Upper lobe of left lung (tissue), 6 donors: ENCODE data around the gene PTPRN2. TPM values are rescaled to one million over a fixed set of nuclear protein-coding genes. Genes with fewer than 3 reads are reported as not detected.

Source experiments
- ATAC-seq, 2 donors: fragments of 200-7000 bp; cut with Tn5 transposase; one replicate each; pipeline ENCODE4 v1.9.1; 2022; ENCODE audit warnings: mild to moderate bottlenecking in 2 of 2, moderate library complexity in 2 of 2; ENCODE audit not compliant: low FRiP score in 2 of 2
- DNase-seq, 2 donors: peaks; one replicate each; pipeline ENCODE4 v3.0.0-alpha.2; 2019 to 2020
- H3K27ac ChIP-seq, 4 donors: fragments of 200-600 bp; sonication (generic); one replicate each; pipeline ENCODE4 v1.5.1; 2016 to 2019
- H3K27me3 ChIP-seq, 4 donors: fragments of 200-600 bp; sonication (generic); one replicate each; pipeline ENCODE4 v1.5.1; 2017 to 2019
- H3K36me3 ChIP-seq, 4 donors: fragments of 200-600 bp; sonication (generic); one replicate each; pipeline ENCODE4 v1.5.1; 2016 to 2019
- H3K4me1 ChIP-seq, 4 donors: fragments of 200-600 bp; sonication (generic); one replicate each; pipeline ENCODE4 v1.5.1; 2018 to 2019
- H3K4me3 ChIP-seq, 4 donors: fragments of 200-600 bp; sonication (generic); one replicate each; pipeline ENCODE4 v1.5.1; 2017 to 2019; ENCODE audit warnings: mild to moderate bottlenecking in 2 of 4, moderate library complexity in 1 of 4
- H3K9me3 ChIP-seq, 4 donors: fragments of 200-600 bp; sonication (generic); one replicate each; pipeline ENCODE4 v1.5.1; 2018 to 2019
- CTCF ChIP-seq, 6 experiments: fragments of 450-650 bp in 4 of 6; fragments of 200-600 bp in 2 of 6; sonication (generic) in 2 of 6; IDR thresholded peaks; one replicate each; pipeline ENCODE4 v1.5.1; 2016 to 2019; ENCODE audit warnings: antibody characterized with exemption in 6 of 6
- EP300 ChIP-seq, 4 donors: sonication (generic); formaldehyde crosslinking; IDR thresholded peaks; one replicate each; pipeline ENCODE4 v1.5.1; 2017; ENCODE audit warnings: antibody characterized with exemption in 4 of 4, control low read depth in 2 of 4
- POLR2A ChIP-seq, 4 donors: fragments of 450-650 bp; IDR thresholded peaks; one replicate each; pipeline ENCODE4 v1.5.1; 2016 to 2017; ENCODE audit warnings: antibody characterized with exemption in 4 of 4, mild to moderate bottlenecking in 2 of 4
- POLR2AphosphoS5 ChIP-seq, 2 donors: sonication (generic); formaldehyde crosslinking; IDR thresholded peaks; one replicate each; pipeline ENCODE4 v1.5.1; 2017; ENCODE audit warnings: antibody characterized with exemption in 2 of 2
- WGBS, 2 donors: methylation state at CpG; one replicate each; pipeline ENCODE4 v1.1.5; 2017 to 2018; 5-methylcytosine and 5-hydroxymethylcytosine counted together
- total RNA-seq, 6 donors: library from RNA; depleted of rRNA in 4 of 6; stranded (reverse); fragments of >200 nt in 4 of 6; gene quantifications; one replicate each; pipeline versions ENCODE4 v1.1.0 to v1.2.1, GENCODE V29; 2016 to 2021
- donor health status: DM: no; HTN: no; CAD: no; lungs with moderate emphysema.
- donor health status: DM: no; HTN: yes; CAD: no; lungs with severe emphysema.

The PTPRN2 gene
- total RNA-seq, 6 donors from 2014 or later, result 3.3 to 7.9 (median 5.2) TPM

DNA sequence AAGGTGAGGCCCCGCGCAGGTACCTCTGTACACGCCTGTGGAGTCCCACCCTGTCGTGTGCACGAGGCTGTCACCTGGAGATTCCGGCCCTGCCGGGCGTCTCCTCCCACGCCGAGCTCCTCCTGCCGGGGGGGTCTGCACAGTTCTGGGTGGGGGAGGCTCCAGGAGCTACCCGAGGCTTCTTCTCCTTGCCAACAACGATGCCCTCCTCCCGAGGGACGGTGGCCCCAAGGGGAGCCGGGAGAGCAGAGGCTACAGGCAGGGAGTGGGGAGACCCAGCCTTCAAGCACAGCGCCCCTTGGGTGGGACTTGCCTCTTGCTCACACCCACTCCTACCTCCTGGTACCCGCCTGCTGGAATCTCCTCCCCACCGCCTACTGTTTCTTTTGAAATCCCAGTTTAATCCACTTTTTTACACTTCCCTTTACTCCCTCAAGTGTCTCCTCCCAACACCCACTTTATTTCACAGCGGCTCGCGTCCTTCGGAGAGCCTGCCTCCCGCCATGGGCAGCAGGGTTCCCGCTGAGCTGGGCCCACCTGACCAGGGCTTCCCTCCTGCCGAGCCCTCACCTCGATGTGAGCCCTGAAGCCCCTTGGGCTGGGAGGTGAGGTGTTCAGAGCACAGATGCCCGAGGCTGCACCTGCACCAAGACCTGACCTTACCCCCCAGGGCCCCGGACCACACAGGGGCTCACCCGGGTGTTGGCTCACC, 912.8 kb downstream of the PTPRN2 start:
- 82 to 83% methylated on average over 28 to 30 of the region's 30 CpGs for WGBS, 2 donors
- Histone ChIP-seq H3K36me3 (no peaks in the 10 kb centered on the region), H3K27me3 (no peaks in the 10 kb centered on the region), H3K9me3 (no peaks in the 10 kb centered on the region), H3K27ac (no peak overlapping the region), H3K4me1 (no peaks in the 10 kb centered on the region), H3K4me3 (no peak overlapping the region)
- TF ChIP-seq POLR2AphosphoS5 (IDR thresholded peaks at IDR 0.05) (no peak), POLR2A (IDR thresholded peaks at IDR 0.05) (no peak), EP300 (IDR thresholded peaks at IDR 0.05) (no peak), CTCF (IDR thresholded peaks at IDR 0.05) (no peak)
- peak in 1 of 2 donors; percentile 68 for DNase-seq
- no peak for ATAC-seq

- TF ChIP-seq POLR2A (IDR thresholded peaks at IDR 0.05) (no peak), POLR2AphosphoS5 (IDR thresholded peaks at IDR 0.05) (no peak), CTCF (IDR thresholded peaks at IDR 0.05) (no peak), EP300 (IDR thresholded peaks at IDR 0.05) (no peak)
- 80 to 85% methylated on average over 17 to 28 of the region's 28 CpGs for WGBS, 2 donors
- no peak overlapping the region for H3K27ac ChIP-seq
These were observed 913.5 kb downstream of the PTPRN2 start for GRCh38 chr7:157674027-157674714.

GRCh38 chr7:157673573-157673972, 914.0 kb downstream of the PTPRN2 start:
- ATAC-seq (no peak), DNase-seq (no peak)
- TF ChIP-seq EP300 (IDR thresholded peaks at IDR 0.05) (no peak), POLR2A (IDR thresholded peaks at IDR 0.05) (no peak), POLR2AphosphoS5 (IDR thresholded peaks at IDR 0.05) (no peak), CTCF (IDR thresholded peaks at IDR 0.05) (no peak)
- H3K27ac ChIP-seq, result no peak overlapping the region
- H3K36me3 ChIP-seq, result no peaks in the 10 kb centered on the region
- H3K27me3 ChIP-seq, result no peaks in the 10 kb centered on the region
- no peaks in the 10 kb centered on the region for H3K9me3 ChIP-seq
- WGBS, 2 donors, result 77 to 83% methylated on average over 14 of the region's 14 CpGs
- no peaks in the 10 kb centered on the region for H3K4me1 ChIP-seq
- no peak overlapping the region for H3K4me3 ChIP-seq

More at GRCh38 chr7:157674027-157674714, 913.5 kb downstream of the PTPRN2 start:
- Histone ChIP-seq H3K9me3 (no peaks in the 10 kb centered on the region), H3K4me1 (no peaks in the 10 kb centered on the region), H3K27me3 (no peaks in the 10 kb centered on the region), H3K4me3 (no peak overlapping the region), H3K36me3 (no peaks in the 10 kb centered on the region)
- no peak for DNase-seq
- ATAC-seq, result no peak

- H3K9me3 ChIP-seq, result no peaks in the 10 kb centered on the region
- no peaks in the 10 kb centered on the region for H3K4me1 ChIP-seq
- DNase-seq (peak in 1 of 2 donors; percentile 59), ATAC-seq (no peak)
- H3K36me3 ChIP-seq, result no peaks in the 10 kb centered on the region
- TF ChIP-seq CTCF (IDR thresholded peaks at IDR 0.05) (no peak), EP300 (IDR thresholded peaks at IDR 0.05) (no peak), POLR2A (IDR thresholded peaks at IDR 0.05) (no peak), POLR2AphosphoS5 (IDR thresholded peaks at IDR 0.05) (no peak)
- 85% methylated on average over 37 to 39 of the region's 39 CpGs for WGBS, 2 donors
- H3K4me3 ChIP-seq, result no peak overlapping the region
- no peaks in the 10 kb centered on the region for H3K27me3 ChIP-seq
- no peak overlapping the region for H3K27ac ChIP-seq
These were observed 916.0 kb downstream of the PTPRN2 start for GRCh38 chr7:157671358-157672255.
